Cardiac septum (tissue), 1 donor: Measurements from ENCODE around the gene NFXL1. TPM values are rescaled to one million over a fixed set of nuclear protein-coding genes. Genes with fewer than 3 reads are reported as not detected.

Source experiments
- DNase-seq: peaks from one replicate; pipeline ENCODE4 v3.0.0-alpha.2; 2020; ENCODE audit warnings: low spot score
- intact Hi-C: fragments of 100-400 bp; cut with DNase I; formaldehyde crosslinking; loops from one replicate; pipeline ENCODE4 v1.14.0; 2022
- total RNA-seq: library from RNA; stranded (reverse); fragmentation: NEBNext Ultra II Directional; extraction: Animal tissue kit (Norgen Biotek cat#: 25700); gene quantifications from one replicate; pipeline ENCODE4 v1.2.1, GENCODE V29; 2021
- donor health status: DM: no; HTN: no; CAD: no.

The NFXL1 gene
- total RNA-seq, 1 donor from 2014 or later, result 6.0 TPM

DNA sequence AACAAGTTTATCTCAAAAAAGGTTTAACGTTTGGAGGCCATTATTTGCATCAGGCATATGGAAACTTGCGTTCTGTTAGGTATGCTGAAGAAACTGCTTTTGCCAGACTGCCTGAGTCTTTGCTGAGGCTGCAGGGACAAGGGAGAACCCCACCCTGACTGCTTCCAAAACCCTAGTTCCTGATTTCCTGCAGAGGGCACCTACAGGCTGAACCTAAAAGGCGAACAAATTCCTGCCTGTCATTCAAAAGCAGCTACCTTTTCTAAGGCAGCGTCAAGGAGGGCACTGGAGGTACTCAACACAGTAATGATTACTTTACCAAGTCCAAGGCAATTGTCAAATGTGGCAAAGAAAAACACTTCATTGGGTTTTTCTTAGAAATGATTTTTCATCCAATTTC, 75.9 kb downstream of the NFXL1 start:
- intact Hi-C loops, result loop anchor here (5.0 kb wide), 1 partner anchor 151 kb away; no protein-coding TSS in a partner anchor
- DNase-seq, result no peak

GRCh38 chr4:47837908-47838294, 76.5 kb downstream of the NFXL1 start, which contains the start of gene CORIN:
TSS of gene CORIN (minus strand) at chr4:47838067. CDS start at chr4:47837949, 118 bp downstream.
- DNase-seq, result no peak
- intact Hi-C loops, result loop anchor here (5.0 kb wide), 1 partner anchor 151 kb away; no protein-coding TSS in a partner anchor

- intact Hi-C loops, result loop anchor here (5.0 kb wide), 1 partner anchor 150 kb away; no protein-coding TSS in a partner anchor
These were observed 77.1 kb downstream of the NFXL1 start for GRCh38 chr4:47837094-47837907.

GRCh38 chr4:47836641-47837093, 77.7 kb downstream of the NFXL1 start:
- intact Hi-C loops, result loop anchor here (1.0 to 5.0 kb wide), 2 partner anchors 131 to 149 kb away; no protein-coding TSS in a partner anchor
- peak; percentile 90 for DNase-seq

More at GRCh38 chr4:47837094-47837907, 77.1 kb downstream of the NFXL1 start:
- DNase-seq, result peak; percentile 75

DNA sequence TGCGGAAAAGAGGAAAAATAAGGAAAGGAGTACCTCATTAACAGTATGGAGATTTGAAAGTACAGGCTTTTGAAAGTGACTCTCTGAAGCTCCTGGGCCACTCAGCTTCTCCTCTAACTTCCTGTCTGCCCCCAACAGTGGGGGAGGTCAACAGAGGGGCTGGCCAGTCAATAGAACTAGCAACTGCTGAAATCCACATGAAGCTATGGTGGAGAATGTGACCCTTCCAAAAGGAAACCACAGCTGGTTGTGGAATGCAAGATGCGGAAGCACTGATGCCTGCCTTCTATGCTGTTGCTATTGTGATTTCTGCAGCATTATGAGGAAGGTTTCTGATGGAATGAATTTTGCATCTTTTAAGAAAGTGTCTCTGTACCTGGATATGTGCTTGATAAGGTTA, 78.9 kb downstream of the NFXL1 start:
- intact Hi-C loops, result loop anchor here (5.0 kb wide), 1 partner anchor 148 kb away; no protein-coding TSS in a partner anchor
- DNase-seq, result no peak

DNA sequence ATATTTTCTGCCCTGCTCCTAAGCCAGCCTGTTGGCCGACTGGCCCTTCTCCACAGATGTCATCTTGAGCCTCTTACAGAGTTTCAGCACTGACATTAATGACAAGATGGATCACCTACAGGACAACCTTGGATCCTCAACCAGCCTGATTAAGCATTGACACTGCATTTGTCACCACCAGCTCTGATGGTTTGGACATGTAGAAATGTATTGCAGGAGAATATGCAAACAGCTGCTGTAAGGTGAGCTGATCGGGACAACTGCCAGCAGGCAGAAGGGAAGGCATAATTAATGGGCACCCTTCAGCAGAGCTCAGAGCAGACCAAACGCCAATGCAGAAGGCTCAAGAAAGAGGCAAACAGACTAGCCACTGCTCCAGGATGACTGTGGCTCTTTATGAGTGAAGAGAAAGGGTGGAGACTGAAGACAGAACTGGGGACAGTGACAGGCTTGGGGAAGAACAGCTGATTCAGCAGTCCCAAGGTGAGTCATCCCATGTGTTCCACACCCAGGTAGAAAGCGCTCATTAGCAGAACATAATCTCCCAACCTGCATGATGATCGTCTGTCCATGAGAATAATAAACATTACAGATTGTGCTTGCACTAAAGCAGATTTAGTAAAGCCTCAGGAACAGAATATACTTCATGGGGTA, 83.2 kb downstream of the NFXL1 start:
- intact Hi-C loops, result no loop called here
- no peak for DNase-seq

DNA sequence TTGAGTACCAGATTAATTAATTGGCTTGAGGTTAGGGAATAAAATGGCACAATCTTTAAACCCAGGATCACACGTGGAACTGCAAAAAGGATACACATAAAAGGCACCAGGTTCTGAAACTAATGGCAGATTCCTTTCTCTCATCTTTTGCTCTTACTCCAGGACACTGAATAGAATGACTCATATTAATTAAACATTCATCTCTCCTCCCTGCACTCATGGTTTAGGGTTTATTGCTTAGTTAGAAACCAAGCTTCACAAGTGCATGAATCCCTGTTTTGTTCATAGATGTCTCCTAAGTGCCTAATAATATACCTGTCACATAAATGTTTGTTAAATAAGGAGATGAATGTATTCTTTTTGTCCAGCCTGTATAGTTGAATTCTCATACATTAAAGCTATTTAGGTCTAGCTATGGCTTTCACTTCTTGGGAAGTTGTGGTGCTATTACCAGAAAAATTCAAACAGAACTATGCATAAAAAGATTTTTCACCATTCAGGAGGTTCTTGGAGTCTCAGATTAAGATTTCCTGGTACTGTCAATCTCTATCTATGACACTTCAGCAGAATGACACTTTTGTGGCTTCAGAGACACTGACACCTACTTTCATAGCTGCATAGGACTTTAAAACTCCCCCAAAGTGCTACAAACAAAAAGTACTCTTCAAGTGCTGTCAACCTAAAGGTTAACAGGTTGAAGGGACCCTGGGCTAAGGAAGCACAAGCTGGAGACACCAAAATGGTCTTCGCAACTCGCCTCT, 83.9 kb downstream of the NFXL1 start:
- intact Hi-C loops, result no loop called here
- DNase-seq, result no peak

DNA sequence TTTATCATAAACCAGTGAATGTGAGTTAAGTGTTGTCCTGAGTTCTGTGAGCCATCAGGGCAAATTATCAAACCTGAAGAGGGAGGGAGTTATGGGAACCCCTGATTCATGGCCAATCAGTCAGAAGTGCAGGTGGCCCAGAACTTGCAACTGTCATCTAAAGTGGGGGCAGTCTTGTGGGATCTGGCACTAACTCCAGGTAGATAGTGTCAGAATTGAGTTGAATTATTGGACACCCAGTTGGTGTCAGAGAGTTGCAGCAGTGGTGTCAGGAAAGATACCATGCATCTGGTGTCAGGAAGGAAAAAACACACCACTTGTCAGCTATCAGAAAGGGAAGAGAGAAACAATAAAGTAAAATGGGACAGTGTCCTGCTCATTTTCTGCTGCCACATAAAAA, 84.9 kb downstream of the NFXL1 start:
- DNase-seq, result no peak
- intact Hi-C loops, result no loop called here

- DNase-seq, result no peak
- intact Hi-C loops, result no loop called here
These were observed 86.9 kb downstream of the NFXL1 start for GRCh38 chr4:47827343-47828047.

GRCh38 chr4:47824840-47825239, 89.5 kb downstream of the NFXL1 start:
- intact Hi-C loops, result no loop called here
- no peak for DNase-seq

DNA sequence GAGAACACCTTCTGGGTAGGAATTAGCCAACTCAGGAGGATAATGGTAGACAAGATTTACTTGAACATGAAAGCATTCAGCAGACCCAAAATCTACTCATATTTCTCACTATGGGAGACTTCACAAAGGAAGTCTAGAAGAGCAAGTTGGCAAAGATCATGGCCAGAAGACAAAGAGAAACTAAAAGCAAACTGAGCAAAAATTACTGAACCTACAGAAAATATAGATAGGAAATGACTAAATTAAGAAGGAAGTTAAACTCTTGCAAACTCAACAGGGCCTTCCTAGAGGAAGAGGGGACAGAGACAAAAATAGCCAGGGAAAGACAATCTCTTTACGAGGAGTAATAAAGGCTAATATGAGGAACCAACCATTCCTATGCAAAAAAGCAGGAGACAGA, 95.2 kb downstream of the NFXL1 start:
- DNase-seq, result no peak
- intact Hi-C loops, result no loop called here

DNA sequence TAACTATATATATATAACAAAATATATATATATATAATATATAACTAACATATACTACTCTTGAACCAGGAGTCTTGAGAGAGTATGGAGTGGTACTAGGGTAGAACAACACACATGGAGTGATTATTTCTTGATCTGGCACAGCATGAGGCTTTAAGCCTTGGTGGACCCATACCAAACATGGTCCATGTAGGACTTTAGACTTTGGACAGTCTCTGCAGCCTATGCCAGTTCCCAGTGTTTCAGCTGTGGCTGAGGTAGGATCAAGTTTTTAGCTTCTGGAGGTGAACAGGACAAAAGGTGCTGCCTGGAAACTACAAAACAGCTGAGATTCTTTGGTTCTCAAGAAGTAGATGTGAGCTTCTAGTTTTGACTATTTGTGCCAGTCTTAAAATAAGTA, 97.1 kb downstream of the NFXL1 start:
- intact Hi-C loops, result no loop called here
- DNase-seq, result no peak

DNA sequence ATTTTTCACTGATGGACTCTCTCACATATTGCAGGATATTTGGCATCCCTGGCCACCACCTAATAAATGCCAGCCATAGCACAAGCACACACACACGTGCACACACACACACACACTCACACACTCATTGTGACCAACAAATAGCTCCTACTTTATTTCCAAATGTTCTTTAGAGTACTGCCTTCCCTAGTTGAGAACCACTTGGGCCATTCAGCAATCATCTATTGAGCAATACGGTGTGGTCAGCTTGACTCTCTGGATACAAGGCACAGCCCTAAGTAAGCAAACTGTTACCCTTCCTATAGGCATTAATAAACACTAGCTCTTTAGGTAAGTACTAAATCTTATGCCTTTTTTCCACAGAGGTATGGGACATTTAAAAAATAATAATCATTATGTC, 97.6 kb downstream of the NFXL1 start:
- DNase-seq, result no peak
- intact Hi-C loops, result no loop called here

- intact Hi-C loops, result no loop called here
- DNase-seq, result no peak
These were observed 99.6 kb downstream of the NFXL1 start for GRCh38 chr4:47814618-47815295.

GRCh38 chr4:47809654-47810203, 104.7 kb downstream of the NFXL1 start:
- no peak for DNase-seq
- intact Hi-C loops, result no loop called here

- no peak for DNase-seq
These were observed 109.8 kb downstream of the NFXL1 start for GRCh38 chr4:47804598-47804997.

DNA sequence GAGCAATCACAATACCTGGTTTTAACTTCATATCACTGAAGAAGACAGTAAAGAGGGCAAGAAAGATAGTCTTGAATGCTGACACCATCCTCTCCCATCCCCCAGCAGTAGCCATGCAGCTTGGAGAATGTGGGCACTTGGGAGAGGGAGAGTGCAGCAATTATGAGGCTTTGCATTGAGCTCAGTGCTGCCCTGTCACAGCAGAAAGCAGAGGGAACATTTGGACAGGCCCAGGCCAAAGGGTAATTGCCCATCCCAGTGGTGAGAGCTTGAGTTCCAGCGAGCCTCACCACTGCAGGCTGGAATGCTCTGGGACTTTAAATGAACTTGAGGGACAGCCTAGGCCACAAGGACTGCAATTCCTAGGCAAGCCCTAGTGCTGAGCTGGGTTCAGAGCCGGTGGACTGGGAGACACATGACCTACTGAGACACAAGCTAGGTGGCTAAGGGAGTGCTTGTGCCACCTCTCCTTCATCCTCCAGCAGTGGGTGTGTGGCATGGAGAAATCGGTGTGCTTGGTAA, 112.8 kb downstream of the NFXL1 start:
- DNase-seq, result no peak
- intact Hi-C loops, result no loop called here

More at GRCh38 chr4:47804598-47804997, 109.8 kb downstream of the NFXL1 start:
- intact Hi-C loops, result no loop called here

DNA sequence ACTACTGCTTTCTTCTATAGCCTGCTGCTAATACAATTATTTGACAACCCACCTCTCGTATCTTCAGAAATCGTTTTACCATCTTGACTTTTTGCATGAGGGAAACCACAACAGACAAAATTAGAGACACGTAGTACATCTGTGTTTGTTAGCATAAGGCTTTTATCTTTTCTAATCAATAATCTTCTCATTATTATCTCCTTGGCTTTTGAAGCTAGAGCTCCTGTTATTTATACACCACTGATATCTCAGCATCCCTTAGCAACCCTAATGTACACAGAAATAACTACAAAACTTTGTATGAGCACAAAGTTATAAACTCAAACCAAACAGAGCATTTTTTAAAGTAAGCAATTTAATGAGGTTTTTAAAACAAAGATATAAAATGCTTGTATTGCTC, 116.2 kb downstream of the NFXL1 start:
- intact Hi-C loops, result no loop called here
- DNase-seq, result no peak
